Measurements from ENCODE around the gene TFEB. TPM values are rescaled to one million over a fixed set of nuclear protein-coding genes. Genes with fewer than 3 reads are reported as not detected.

The TFEB gene
- total RNA-seq, 4 donors from 2014 or later, result 17.6 to 47.9 (median 22.9) TPM

GRCh38 chr6:41684311-41685180 lies 50.9 kb downstream of the TFEB start:
- Histone ChIP-seq H3K27ac (no peak overlapping the region), H3K9me3 (no peaks in the 10 kb centered on the region), H3K27me3 (no peaks in the 10 kb centered on the region), H3K36me3 (peaks cover 0 to 44% (median 0%) of the 10 kb centered on the region in 3 donors), H3K4me1 (peaks cover 0 to 20% (median 11%) of the 10 kb centered on the region in 4 donors), H3K4me3 (no peak overlapping the region)
- peak in 1 of 3 donors; percentile 43 for DNase-seq
- TF ChIP-seq POLR2A (IDR thresholded peaks at IDR 0.05) (no peak), CTCF (IDR thresholded peaks at IDR 0.05) (no peak)

GRCh38 chr6:41683523-41684310 lies 51.7 kb downstream of the TFEB start:
- no peak for TF ChIP-seq POLR2A (IDR thresholded peaks at IDR 0.05)
- peak; percentile 54 to 95 (median 86) for TF ChIP-seq CTCF (IDR thresholded peaks at IDR 0.05)
- Histone ChIP-seq H3K36me3 (peaks cover 0 to 37% (median 0%) of the 10 kb centered on the region in 3 donors), H3K9me3 (no peaks in the 10 kb centered on the region), H3K27ac (peak overlapping the region; percentile 23 to 62 (median 39)), H3K4me1 (peaks cover 0 to 20% (median 11%) of the 10 kb centered on the region in 4 donors), H3K27me3 (no peaks in the 10 kb centered on the region), H3K4me3 (peak overlapping the region; percentile 25 to 57 (median 44))
- peak; percentile 78 to 89 (median 87) for DNase-seq

- Histone ChIP-seq H3K27ac (peak overlapping the region; percentile 23 to 62 (median 39)), H3K27me3 (no peaks in the 10 kb centered on the region), H3K9me3 (no peaks in the 10 kb centered on the region), H3K36me3 (peaks cover 0 to 36% (median 0%) of the 10 kb centered on the region in 3 donors), H3K4me1 (peaks cover 0 to 20% (median 11%) of the 10 kb centered on the region in 4 donors), H3K4me3 (peak overlapping the region; percentile 25 to 57 (median 44))
- TF ChIP-seq CTCF (IDR thresholded peaks at IDR 0.05) (no peak), POLR2A (IDR thresholded peaks at IDR 0.05) (no peak)
- no peak for DNase-seq
Observed at GRCh38 chr6:41683273-41683522, 52.2 kb downstream of the TFEB start.

- DNase-seq, result peak in 1 of 3 donors; percentile 55
- Histone ChIP-seq H3K4me1 (peaks cover 0 to 20% (median 11%) of the 10 kb centered on the region in 4 donors), H3K27me3 (no peaks in the 10 kb centered on the region), H3K27ac (peak overlapping the region; percentile 23 to 62 (median 39)), H3K36me3 (peaks cover 0 to 31% (median 0%) of the 10 kb centered on the region in 3 donors), H3K9me3 (no peaks in the 10 kb centered on the region), H3K4me3 (peak overlapping the region; percentile 25 to 57 (median 44))
- no peak for TF ChIP-seq CTCF (IDR thresholded peaks at IDR 0.05)
- TF ChIP-seq POLR2A (IDR thresholded peaks at IDR 0.05), result no peak
Observed at GRCh38 chr6:41682497-41683272, 52.7 kb downstream of the TFEB start.

- peaks cover 0 to 25% (median 0%) of the 10 kb centered on the region in 3 donors for H3K36me3 ChIP-seq
- peaks cover 0 to 20% (median 11%) of the 10 kb centered on the region in 4 donors for H3K4me1 ChIP-seq
- H3K27me3 ChIP-seq, result no peaks in the 10 kb centered on the region
- DNase-seq, result peak; percentile 84 to 94 (median 91)
- no peak overlapping the region for H3K4me3 ChIP-seq
- peak overlapping the region in 1 of 4 donors; percentile 13 for H3K27ac ChIP-seq
- no peaks in the 10 kb centered on the region for H3K9me3 ChIP-seq
- TF ChIP-seq CTCF (IDR thresholded peaks at IDR 0.05) (peak; percentile 36 to 90 (median 80)), POLR2A (IDR thresholded peaks at IDR 0.05) (no peak)
Observed at GRCh38 chr6:41682056-41682477, 53.3 kb downstream of the TFEB start.

Data from Peyer's patch (tissue), 4 donors.